HepG2 (cell line): Measurements from ENCODE around the gene TEDC1. TPM values are rescaled to one million over a fixed set of nuclear protein-coding genes. Genes with fewer than 3 reads are reported as not detected.

Source experiments
- BRCA1 ChIP-seq: sonication (generic); formaldehyde crosslinking; IDR thresholded peaks from 2 replicates; pipeline ENCODE4 v1.4.0; 2020; ENCODE audit warnings: missing genetic modification reagents
- HNF4G ChIP-seq, 2 experiments: sonication (generic) in 1 of 2; formaldehyde crosslinking in 1 of 2; IDR thresholded peaks; 2 replicates each; pipeline versions ENCODE4 v1.4.0 to v1.6.1; 2011 to 2020; ENCODE audit warnings: borderline replicate concordance in 2 of 2, low read depth in 2 of 2, mild to moderate bottlenecking in 2 of 2, low read length in 1 of 2, missing genetic modification reagents in 1 of 2, moderate library complexity in 1 of 2
- HOXA7 ChIP-seq: sonication (generic); formaldehyde crosslinking; IDR thresholded peaks from 2 replicates; pipeline ENCODE4 v1.8.1; 2022; ENCODE audit warnings: mild to moderate bottlenecking, missing genetic modification reagents, moderate library complexity
- TBL1XR1 ChIP-seq: fragments of 150-350 bp; IDR thresholded peaks from 2 replicates; pipeline ENCODE4 v1.6.1; 2014; ENCODE audit warnings: borderline replicate concordance, low read length; ENCODE audit not compliant: partially characterized antibody
- ZBTB42 ChIP-seq: sonication (generic); formaldehyde crosslinking; IDR thresholded peaks from 2 replicates; pipeline ENCODE4 v1.5.0; 2020; ENCODE audit warnings: mild to moderate bottlenecking, missing genetic modification reagents
- ZNF20 ChIP-seq: sonication (generic); formaldehyde crosslinking; IDR thresholded peaks from 2 replicates; pipeline ENCODE4 v1.4.0; 2020; ENCODE audit warnings: mild to moderate bottlenecking, moderate library complexity, missing genetic modification reagents
- ZNF343 ChIP-seq: sonication (generic); formaldehyde crosslinking; IDR thresholded peaks from 2 replicates; pipeline ENCODE4 v1.4.0; 2020; ENCODE audit warnings: mild to moderate bottlenecking, missing genetic modification reagents
- ZNF432 ChIP-seq: sonication (generic); formaldehyde crosslinking; IDR thresholded peaks from 2 replicates; pipeline ENCODE4 v1.5.0; 2020; ENCODE audit warnings: missing genetic modification reagents, mild to moderate bottlenecking, borderline replicate concordance
- ZNF678 ChIP-seq: sonication (generic); formaldehyde crosslinking; IDR thresholded peaks from 2 replicates; pipeline ENCODE4 v1.4.0; 2020; ENCODE audit warnings: mild to moderate bottlenecking, missing genetic modification reagents
- ZNF83 ChIP-seq: sonication (generic); formaldehyde crosslinking; IDR thresholded peaks from 2 replicates; pipeline ENCODE4 v1.4.0; 2020; ENCODE audit warnings: missing genetic modification reagents, mild to moderate bottlenecking, borderline replicate concordance
- polyA plus RNA-seq, 8 experiments: library from polyadenylated mRNA; depleted of rRNA in 3 of 8; stranded (reverse) in 7 of 8; unstranded in 1 of 8; fragments of >200 nt; fragmentation: Illumina TruSeq in 4 of 8; extraction: Trizol in 4 of 8; gene quantifications; 2 replicates each; pipeline versions ENCODE4 v1.2.1 to v1.2.3, GENCODE V29; 2011 to 2016; ENCODE audit warnings: low read depth in 4 of 8, missing spikeins in 1 of 8, mixed read lengths in 1 of 8; ENCODE audit not compliant: insufficient read depth in 1 of 8
- total RNA-seq, 5 experiments: library from RNA; depleted of rRNA; stranded (reverse); fragments of >200 nt; fragmentation: Illumina TruSeq; extraction: Trizol; gene quantifications; 2 replicates each; pipeline ENCODE4 v1.2.3, GENCODE V29; 2016; ENCODE audit warnings: low read depth in 1 of 5
- TF ChIP-seq, protein P1 (sequence below), 2 experiments: sonication (generic) in 1 of 2; formaldehyde crosslinking in 1 of 2; IDR thresholded peaks; 2 replicates each; pipeline versions ENCODE4 v1.5.1 to v1.6.1; 2011 to 2020; ENCODE audit warnings: borderline replicate concordance in 1 of 2, low read depth in 1 of 2, low read length in 1 of 2, mild to moderate bottlenecking in 1 of 2, missing genetic modification reagents in 1 of 2, moderate library complexity in 1 of 2
- TF ChIP-seq, protein P2 (sequence below): sonication (generic); formaldehyde crosslinking; IDR thresholded peaks from 2 replicates; pipeline ENCODE4 v1.8.0; 2022; ENCODE audit warnings: mild to moderate bottlenecking, missing genetic modification reagents, moderate library complexity
- TF ChIP-seq, protein P3 (sequence below): sonication (generic); formaldehyde crosslinking; IDR thresholded peaks from 2 replicates; pipeline ENCODE4 v1.4.0; 2020; ENCODE audit warnings: missing genetic modification reagents, low read depth, mild to moderate bottlenecking, borderline replicate concordance
- TF ChIP-seq, protein P4 (sequence below): sonication (generic); formaldehyde crosslinking; IDR thresholded peaks from 2 replicates; pipeline ENCODE4 v1.8.1; 2023; ENCODE audit warnings: mild to moderate bottlenecking, missing genetic modification reagents

The TEDC1 gene
- total and polyA plus RNA-seq, 2 of the 13 experiments (the other 11 are each of a cell fraction or from before 2014, with no cell fraction given), result 5.7 to 27.4 TPM

DNA sequence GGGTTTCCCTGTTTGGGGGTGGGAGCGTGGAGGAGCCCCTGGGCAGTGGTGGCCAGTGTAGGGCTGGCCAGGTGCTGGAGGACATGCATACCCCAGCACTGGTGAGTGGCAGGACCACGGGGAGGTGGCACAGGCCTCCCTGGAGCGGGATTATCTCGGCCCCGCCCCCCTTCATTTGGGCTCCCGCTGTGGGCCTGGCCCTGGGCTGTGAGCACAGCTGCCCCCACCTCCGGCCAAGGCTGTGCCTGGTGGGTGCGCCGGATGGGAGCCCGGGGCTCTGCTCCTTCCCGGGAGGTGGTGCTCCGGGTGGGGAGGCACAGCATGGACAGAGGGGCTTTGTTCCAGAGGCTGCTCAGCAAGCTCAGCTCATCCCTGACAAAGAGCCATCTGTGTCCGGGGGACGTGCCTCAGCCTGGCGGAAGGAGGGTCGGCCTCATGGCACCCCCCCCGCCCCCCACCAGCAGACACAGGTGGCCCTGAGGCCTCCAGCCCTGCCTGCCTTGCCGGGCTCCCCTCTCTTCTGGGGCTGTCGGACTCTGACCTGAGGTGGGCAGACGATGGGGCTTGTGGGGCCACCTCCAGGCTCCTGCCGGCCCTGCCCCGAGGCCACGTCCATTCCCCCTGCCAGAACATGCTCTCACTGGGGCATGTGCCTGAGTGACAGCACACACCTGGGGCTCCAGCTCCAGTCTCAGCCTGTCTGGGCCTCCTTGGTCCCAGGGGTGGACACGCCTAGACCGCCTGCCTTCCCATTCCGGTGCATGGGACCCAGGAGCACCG is 8.4 kb downstream of the TEDC1 start (continued):
- TF ChIP-seq ZNF83 (CRISPR knock-in tag), result peak; percentile 37; the same call in 1 of the 2 replicates
- TF ChIP-seq ZNF343 (CRISPR knock-in tag), result peak; percentile 74
- TF ChIP-seq, protein P1, sequence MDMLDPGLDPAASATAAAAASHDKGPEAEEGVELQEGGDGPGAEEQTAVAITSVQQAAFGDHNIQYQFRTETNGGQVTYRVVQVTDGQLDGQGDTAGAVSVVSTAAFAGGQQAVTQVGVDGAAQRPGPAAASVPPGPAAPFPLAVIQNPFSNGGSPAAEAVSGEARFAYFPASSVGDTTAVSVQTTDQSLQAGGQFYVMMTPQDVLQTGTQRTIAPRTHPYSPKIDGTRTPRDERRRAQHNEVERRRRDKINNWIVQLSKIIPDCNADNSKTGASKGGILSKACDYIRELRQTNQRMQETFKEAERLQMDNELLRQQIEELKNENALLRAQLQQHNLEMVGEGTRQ (IDR thresholded peaks at IDR 0.05; ENCODE audit: low read depth, low read length), result no peak
- TF ChIP-seq, protein P1 (CRISPR knock-in tag; IDR thresholded peaks at IDR 0.05; ENCODE audit: borderline replicate concordance), result no peak
- no peak for TF ChIP-seq ZNF20 (CRISPR knock-in tag)
- TF ChIP-seq BRCA1, result 0 out of 2 replicates have a peak, but pooled peaks have one; percentile 50
- TF ChIP-seq ZNF432, result no peak
- no peak for TF ChIP-seq TBL1XR1
- no peak for TF ChIP-seq HOXA7
- TF ChIP-seq ZNF678, result no peak
- no peak for TF ChIP-seq ZBTB42 (CRISPR knock-in tag)
- TF ChIP-seq, protein P2, sequence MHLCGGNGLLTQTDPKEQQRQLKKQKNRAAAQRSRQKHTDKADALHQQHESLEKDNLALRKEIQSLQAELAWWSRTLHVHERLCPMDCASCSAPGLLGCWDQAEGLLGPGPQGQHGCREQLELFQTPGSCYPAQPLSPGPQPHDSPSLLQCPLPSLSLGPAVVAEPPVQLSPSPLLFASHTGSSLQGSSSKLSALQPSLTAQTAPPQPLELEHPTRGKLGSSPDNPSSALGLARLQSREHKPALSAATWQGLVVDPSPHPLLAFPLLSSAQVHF (CRISPR knock-in tag), result no peak
- TF ChIP-seq, protein P3, sequence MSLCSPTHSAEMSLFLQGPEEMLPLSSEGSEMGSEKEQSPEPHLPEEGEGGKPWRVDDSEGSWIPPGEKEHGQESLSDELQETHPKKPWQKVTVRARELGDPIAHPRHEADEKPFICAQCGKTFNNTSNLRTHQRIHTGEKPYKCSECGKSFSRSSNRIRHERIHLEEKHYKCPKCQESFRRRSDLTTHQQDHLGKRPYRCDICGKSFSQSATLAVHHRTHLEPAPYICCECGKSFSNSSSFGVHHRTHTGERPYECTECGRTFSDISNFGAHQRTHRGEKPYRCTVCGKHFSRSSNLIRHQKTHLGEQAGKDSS (CRISPR knock-in tag), result no peak; the same call in 1 of the 2 replicates
- TF ChIP-seq, protein P4, sequence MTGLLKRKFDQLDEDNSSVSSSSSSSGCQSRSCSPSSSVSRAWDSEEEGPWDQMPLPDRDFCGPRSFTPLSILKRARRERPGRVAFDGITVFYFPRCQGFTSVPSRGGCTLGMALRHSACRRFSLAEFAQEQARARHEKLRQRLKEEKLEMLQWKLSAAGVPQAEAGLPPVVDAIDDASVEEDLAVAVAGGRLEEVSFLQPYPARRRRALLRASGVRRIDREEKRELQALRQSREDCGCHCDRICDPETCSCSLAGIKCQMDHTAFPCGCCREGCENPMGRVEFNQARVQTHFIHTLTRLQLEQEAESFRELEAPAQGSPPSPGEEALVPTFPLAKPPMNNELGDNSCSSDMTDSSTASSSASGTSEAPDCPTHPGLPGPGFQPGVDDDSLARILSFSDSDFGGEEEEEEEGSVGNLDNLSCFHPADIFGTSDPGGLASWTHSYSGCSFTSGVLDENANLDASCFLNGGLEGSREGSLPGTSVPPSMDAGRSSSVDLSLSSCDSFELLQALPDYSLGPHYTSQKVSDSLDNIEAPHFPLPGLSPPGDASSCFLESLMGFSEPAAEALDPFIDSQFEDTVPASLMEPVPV (CRISPR knock-in tag), result peak; percentile 69; the same call in 1 of the 2 replicates
- TF ChIP-seq HNF4G (IDR thresholded peaks at IDR 0.05; ENCODE audit: borderline replicate concordance, low read depth, low read length), result peak; percentile 88
- peak; percentile 90; the same call in 1 of the 2 replicates for TF ChIP-seq HNF4G (CRISPR knock-in tag; IDR thresholded peaks at IDR 0.05; ENCODE audit: borderline replicate concordance, low read depth)
